GM18858 (cell line): ENCODE data around the gene CCL4.
"Not testable (repeated sequence)": the region's sequence is repeated elsewhere in the genome, so short reads cannot be mapped to it uniquely, and the experiment has no call there.

Experiments used
- ATAC-seq: cut with Tn5 transposase; IDR thresholded peaks from one replicate; pipeline ENCODE4 v1.9.1; 2021; ENCODE audit not compliant: unreplicated experiment

The CCL4 gene

GRCh38 chr17:36103401-36103975, at the start of gene CCL4:
Gene CCL4, plus strand, starts transcription at chr17:36103827. Its CDS starts 79 bp downstream, at chr17:36103906.
- ATAC-seq: peak; percentile 66

- ATAC-seq: no peak
These were observed 48.5 kb upstream of the CCL4 start for GRCh38 chr17:36055171-36055570.

DNA sequence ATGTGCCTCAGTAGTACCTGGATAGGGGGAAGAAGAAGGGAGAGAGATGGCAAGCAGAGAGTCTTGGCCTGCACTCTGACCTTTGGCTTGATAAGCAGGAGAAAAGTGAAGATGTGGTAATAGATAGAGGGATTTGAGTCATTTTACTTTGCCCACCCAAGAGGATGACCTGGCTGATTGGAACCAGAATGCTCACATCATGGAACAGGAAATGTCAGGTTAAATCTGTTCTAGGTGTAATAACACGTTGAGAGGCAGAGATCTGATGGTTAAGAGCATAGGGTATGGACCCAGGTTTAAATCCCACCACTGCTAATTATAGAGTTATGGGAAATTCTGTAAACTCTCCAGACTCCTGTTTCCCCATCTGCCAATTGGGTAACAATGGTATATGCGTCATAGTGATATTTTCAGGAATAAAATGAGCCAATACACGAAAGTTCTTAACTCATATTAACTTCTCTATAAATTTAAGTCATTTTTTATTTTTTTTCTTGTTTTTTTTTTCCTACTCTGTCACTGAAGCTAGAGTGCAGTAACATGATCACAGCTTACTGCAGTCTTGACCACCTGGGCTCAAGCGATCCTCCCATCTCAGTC, 47.6 kb upstream of the CCL4 start:
- no peak for ATAC-seq

- ATAC-seq: no peak
These were observed 45.7 kb upstream of the CCL4 start for GRCh38 chr17:36057911-36058310.

GRCh38 chr17:36059406-36059805, 44.2 kb upstream of the CCL4 start:
- ATAC-seq: no peak

DNA sequence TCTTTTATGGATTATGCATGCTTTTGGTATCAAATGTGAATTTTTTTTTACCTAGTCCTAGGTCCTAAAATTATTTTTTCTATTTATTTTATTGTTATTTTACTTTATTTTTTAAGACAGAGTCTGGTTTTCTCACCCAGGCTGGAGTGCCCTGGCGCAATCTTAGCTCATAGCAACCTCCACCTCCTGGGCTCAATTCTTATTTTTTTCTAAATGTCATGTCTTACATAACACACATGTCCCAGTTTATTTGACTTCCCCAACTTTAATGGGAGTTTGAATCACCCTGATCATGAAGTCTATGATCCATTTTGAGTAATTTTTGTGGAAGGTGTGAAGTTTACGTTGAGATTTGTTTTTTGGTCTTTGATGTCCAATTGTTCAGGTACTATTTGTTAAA, 42.8 kb upstream of the CCL4 start:
- ATAC-seq: no peak

DNA sequence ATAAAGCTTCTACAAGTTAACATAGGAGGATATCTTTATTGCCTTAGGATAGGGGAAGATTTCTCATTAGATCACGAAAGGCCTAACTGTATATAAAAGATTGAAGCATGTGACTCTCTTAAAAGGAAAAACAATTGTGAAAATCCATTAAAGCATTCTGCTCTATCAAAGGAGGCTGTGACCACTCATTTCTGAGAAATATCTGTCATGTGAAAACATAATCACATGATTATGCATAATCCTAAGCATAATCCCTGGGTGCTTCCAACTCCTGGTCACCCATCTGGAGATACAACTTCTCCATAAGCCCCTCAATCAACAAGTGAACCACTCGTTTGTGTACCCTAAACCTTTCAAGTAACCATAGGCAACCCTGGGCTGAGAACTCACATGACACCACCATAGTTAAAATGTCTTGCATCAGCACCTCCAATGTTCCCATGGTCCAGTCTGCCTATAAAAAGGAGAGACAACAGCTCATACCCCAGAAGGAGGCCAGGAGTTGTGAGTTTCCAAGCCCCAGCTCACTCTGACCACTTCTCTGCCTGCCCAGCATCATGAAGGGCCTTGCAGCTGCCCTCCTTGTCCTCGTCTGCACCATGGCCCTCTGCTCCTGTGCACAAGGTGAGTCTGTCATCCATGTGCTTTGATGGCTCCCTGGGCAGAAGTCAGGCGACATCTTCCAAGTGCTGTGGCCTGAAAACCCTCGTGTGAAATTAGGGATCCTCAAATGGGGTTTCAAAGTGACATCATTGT, 39.7 kb upstream of the CCL4 start, which contains the start of gene CCL18:
Gene CCL18, plus strand, starts transcription at position 487 of the 756 bp plus-strand sequence. Its CDS starts 71 bp downstream, at position 558.
- ATAC-seq: no peak

DNA sequence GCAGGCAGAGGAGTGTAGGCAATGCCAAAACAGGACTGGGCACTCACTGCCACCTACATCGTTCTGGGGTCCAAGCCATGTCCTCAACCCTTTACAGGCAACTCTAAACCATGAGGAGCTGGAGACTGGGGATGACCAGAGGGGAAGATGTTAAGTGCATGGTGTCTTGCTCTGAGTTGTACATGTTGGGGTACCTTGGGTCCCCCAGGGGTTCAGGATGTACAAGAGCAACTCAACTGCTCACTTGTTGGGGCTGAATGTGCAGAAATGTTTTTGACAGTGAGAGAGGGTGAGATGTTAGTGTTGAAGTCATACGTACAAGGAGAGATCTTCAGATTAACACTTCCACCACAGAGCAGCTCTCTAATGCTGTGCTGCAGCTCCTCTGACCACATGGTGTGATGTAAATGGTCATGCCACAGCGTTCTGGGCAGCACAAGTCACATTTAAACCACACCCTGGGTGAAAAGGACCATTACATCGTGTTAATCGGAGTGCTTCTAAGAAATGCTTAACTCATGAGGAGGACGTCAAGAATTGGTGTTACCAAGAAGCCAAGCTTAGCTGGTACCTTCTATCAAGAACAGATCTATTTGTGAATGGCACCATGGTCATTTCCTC, 37.2 kb upstream of the CCL4 start:
- ATAC-seq: no peak

GRCh38 chr17:36068524-36068923, 35.1 kb upstream of the CCL4 start:
- no peak for ATAC-seq

DNA sequence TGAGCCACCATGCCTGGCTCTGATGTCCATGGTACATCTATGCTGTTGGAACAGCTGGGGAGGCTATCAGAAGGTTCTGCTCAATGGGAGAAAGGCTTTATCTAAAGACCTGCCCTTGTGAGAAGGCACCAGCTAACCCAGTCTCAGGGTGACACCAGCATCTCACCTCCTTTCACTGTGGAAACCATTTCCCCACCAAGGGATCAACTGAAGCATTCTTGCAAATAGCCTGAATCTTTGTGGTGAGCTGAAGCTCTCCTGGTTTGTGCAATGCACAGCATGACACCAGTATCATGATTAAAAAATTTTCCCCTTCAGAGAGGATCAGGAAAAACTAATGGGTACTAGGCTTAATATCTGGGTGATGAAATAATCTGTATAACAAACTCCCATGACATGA, 34.5 kb upstream of the CCL4 start:
- ATAC-seq: no peak

- no peak for ATAC-seq
These were observed 33.2 kb upstream of the CCL4 start for GRCh38 chr17:36070427-36070826.

GRCh38 chr17:36071751-36072150, 31.9 kb upstream of the CCL4 start:
- no peak for ATAC-seq

GRCh38 chr17:36072431-36073121, 31.1 kb upstream of the CCL4 start:
- no peak for ATAC-seq

DNA sequence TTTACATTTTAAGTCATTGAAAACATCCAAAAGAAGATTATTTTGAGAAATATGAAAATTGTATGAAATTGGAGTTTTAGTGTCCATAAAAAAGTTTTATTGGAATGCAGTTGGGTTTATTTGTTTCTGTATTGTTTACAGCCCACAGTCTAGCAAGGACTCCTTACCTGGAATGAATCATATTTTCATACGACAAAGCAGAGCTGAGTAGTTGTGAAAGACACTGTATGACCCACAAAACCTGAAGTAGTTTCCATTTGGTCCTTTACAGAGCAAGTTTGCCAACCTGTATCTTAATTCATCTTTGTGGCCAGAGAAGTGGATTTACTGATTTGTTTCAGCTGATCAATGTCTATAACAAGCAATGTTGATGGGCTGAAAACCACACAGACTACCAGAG, 29.3 kb upstream of the CCL4 start:
- ATAC-seq: no peak

- not testable (repeated sequence) for ATAC-seq
These were observed 21.8 kb upstream of the CCL4 start for GRCh38 chr17:36081681-36082471.

GRCh38 chr17:36082482-36083120, 21.0 kb upstream of the CCL4 start:
- not testable (repeated sequence) for ATAC-seq

- not testable (repeated sequence) for ATAC-seq
These were observed 19.9 kb upstream of the CCL4 start for GRCh38 chr17:36083691-36084090.

DNA sequence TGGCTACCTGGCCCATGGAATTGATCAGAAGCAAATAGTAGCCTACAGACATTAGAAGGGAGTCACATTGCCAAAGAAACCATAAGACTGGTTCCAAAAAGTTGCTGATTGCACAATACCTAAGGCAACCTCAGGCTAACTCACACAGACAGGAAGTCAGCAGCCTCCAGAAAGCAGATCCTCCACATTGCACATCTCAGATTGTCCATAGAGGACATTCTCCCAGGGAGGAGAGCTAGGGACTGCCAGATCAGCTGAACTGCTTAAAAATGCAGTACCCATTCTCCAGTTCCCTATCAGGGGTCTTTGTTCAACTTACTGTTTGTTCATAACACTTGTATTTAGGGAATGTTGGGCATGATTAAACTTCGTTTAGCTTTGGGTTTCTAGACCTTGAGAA, 17.9 kb upstream of the CCL4 start:
- no peak for ATAC-seq

- ATAC-seq: no peak
These were observed 16.8 kb upstream of the CCL4 start for GRCh38 chr17:36086791-36087190.

- ATAC-seq: not testable (repeated sequence)
These were observed 16.2 kb upstream of the CCL4 start for GRCh38 chr17:36087471-36087870.
